ENCODE measurements around the gene CRB2.

DNA sequence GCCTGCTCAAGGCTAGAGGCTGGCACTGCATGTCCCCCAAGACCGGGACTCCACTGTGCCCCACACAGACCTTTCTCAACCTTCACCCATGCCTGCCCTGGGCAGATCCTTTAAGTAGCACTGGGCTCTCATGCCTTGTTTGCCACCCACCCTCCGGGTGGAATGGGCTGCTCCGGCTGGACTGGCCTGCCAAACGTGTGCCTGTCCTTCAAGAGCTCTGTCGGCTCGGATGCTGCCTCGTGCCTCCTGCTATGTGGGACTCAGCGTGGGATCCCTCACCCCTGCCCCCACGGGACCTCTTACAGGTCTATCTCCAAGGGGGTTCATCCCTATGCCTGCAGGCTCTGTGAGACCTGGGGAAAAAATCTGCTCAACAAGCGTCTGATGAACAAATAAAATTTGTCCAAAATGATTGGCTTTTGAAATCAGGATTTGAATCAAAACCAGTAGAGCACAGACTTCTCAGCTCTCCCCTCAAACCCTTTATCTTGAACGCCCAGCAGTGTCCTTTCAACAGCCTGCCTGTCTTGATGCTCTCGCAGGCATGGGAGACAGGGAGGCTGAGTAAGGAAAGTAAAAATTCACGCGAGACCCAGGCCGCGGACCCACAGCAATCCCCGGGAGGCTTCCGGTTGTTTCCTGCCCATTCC lies 56.3 kb downstream of the CRB2 start:
- TF ChIP-seq, protein P1, sequence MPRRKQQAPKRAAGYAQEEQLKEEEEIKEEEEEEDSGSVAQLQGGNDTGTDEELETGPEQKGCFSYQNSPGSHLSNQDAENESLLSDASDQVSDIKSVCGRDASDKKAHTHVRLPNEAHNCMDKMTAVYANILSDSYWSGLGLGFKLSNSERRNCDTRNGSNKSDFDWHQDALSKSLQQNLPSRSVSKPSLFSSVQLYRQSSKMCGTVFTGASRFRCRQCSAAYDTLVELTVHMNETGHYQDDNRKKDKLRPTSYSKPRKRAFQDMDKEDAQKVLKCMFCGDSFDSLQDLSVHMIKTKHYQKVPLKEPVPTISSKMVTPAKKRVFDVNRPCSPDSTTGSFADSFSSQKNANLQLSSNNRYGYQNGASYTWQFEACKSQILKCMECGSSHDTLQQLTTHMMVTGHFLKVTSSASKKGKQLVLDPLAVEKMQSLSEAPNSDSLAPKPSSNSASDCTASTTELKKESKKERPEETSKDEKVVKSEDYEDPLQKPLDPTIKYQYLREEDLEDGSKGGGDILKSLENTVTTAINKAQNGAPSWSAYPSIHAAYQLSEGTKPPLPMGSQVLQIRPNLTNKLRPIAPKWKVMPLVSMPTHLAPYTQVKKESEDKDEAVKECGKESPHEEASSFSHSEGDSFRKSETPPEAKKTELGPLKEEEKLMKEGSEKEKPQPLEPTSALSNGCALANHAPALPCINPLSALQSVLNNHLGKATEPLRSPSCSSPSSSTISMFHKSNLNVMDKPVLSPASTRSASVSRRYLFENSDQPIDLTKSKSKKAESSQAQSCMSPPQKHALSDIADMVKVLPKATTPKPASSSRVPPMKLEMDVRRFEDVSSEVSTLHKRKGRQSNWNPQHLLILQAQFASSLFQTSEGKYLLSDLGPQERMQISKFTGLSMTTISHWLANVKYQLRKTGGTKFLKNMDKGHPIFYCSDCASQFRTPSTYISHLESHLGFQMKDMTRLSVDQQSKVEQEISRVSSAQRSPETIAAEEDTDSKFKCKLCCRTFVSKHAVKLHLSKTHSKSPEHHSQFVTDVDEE (CRISPR knock-in tag; IDR thresholded peaks at IDR 0.05) = no peak
- TF ChIP-seq ARNTL (CRISPR knock-in tag; IDR thresholded peaks at IDR 0.05; ENCODE audit: borderline replicate concordance, low read depth) (no peak), OSR1 (CRISPR knock-in tag; IDR thresholded peaks at IDR 0.05) (no peak), ZFP3 (CRISPR knock-in tag; IDR thresholded peaks at IDR 0.05) (no peak), ZNF8 (CRISPR knock-in tag; IDR thresholded peaks at IDR 0.05) (no peak), ZNF565 (CRISPR knock-in tag; conservative IDR thresholded peaks at IDR 0.05; ENCODE audit: low read depth) (no peak), GLIS3 (CRISPR knock-in tag; IDR thresholded peaks at IDR 0.05) (no peak), TCF4 (CRISPR knock-in tag; IDR thresholded peaks at IDR 0.05; ENCODE audit: borderline replicate concordance) (no peak), ISL1 (CRISPR knock-in tag; IDR thresholded peaks at IDR 0.05) (no peak), BACH2 (CRISPR knock-in tag; IDR thresholded peaks at IDR 0.05; ENCODE audit: borderline replicate concordance) (no peak), ZFP30 (CRISPR knock-in tag; IDR thresholded peaks at IDR 0.05) (no peak), CREB5 (CRISPR knock-in tag; IDR thresholded peaks at IDR 0.05; ENCODE audit: low read depth) (no peak)
- TF ChIP-seq, protein P2, sequence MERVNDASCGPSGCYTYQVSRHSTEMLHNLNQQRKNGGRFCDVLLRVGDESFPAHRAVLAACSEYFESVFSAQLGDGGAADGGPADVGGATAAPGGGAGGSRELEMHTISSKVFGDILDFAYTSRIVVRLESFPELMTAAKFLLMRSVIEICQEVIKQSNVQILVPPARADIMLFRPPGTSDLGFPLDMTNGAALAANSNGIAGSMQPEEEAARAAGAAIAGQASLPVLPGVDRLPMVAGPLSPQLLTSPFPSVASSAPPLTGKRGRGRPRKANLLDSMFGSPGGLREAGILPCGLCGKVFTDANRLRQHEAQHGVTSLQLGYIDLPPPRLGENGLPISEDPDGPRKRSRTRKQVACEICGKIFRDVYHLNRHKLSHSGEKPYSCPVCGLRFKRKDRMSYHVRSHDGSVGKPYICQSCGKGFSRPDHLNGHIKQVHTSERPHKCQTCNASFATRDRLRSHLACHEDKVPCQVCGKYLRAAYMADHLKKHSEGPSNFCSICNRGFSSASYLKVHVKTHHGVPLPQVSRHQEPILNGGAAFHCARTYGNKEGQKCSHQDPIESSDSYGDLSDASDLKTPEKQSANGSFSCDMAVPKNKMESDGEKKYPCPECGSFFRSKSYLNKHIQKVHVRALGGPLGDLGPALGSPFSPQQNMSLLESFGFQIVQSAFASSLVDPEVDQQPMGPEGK (CRISPR knock-in tag; IDR thresholded peaks at IDR 0.05; ENCODE audit: borderline replicate concordance) = no peak
- TF ChIP-seq, protein P3, sequence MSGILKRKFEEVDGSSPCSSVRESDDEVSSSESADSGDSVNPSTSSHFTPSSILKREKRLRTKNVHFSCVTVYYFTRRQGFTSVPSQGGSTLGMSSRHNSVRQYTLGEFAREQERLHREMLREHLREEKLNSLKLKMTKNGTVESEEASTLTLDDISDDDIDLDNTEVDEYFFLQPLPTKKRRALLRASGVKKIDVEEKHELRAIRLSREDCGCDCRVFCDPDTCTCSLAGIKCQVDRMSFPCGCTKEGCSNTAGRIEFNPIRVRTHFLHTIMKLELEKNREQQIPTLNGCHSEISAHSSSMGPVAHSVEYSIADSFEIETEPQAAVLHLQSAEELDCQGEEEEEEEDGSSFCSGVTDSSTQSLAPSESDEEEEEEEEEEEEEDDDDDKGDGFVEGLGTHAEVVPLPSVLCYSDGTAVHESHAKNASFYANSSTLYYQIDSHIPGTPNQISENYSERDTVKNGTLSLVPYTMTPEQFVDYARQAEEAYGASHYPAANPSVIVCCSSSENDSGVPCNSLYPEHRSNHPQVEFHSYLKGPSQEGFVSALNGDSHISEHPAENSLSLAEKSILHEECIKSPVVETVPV (CRISPR knock-in tag; IDR thresholded peaks at IDR 0.05) = no peak
